Sigmoid colon (tissue), 7 donors: ENCODE measurements around the gene PPP2R2C. TPM values are rescaled to one million over a fixed set of nuclear protein-coding genes. Genes with fewer than 3 reads are reported as not detected.

ENCODE experiments used
- DNase-seq: peaks from one replicate; pipeline ENCODE4 v3.0.0-alpha.2; 2019
- H3K27ac ChIP-seq, 4 donors: fragments of 200-600 bp; sonication (generic); one replicate each; pipeline ENCODE4 v1.5.1; 2016 to 2019; ENCODE audit warnings: mild to moderate bottlenecking in 1 of 4
- H3K27me3 ChIP-seq, 3 donors: fragments of 200-600 bp; sonication (generic); one replicate each; pipeline ENCODE4 v1.5.1; 2019; ENCODE audit warnings: mild to moderate bottlenecking in 1 of 3
- H3K36me3 ChIP-seq, 4 donors: fragments of 200-600 bp; sonication (generic); one replicate each; pipeline ENCODE4 v1.5.1; 2016 to 2019
- H3K4me1 ChIP-seq, 4 donors: fragments of 200-600 bp; sonication (generic); one replicate each; pipeline ENCODE4 v1.5.1; 2017 to 2019
- H3K4me3 ChIP-seq, 4 donors: fragments of 200-600 bp; sonication (generic); one replicate each; pipeline ENCODE4 v1.5.1; 2017 to 2019; ENCODE audit warnings: mild to moderate bottlenecking in 2 of 4, moderate library complexity in 1 of 4
- H3K9me3 ChIP-seq, 4 donors: fragments of 200-600 bp in 3 of 4; sonication (generic) in 3 of 4; one replicate each; pipeline versions ENCODE4 v1.5.1 to v1.6.1; 2013 to 2019
- CTCF ChIP-seq, 4 experiments: fragments of 450-650 bp in 3 of 4; fragments of 200-600 bp in 1 of 4; IDR thresholded peaks; one replicate each; pipeline ENCODE4 v1.5.1; 2016 to 2019; ENCODE audit warnings: antibody characterized with exemption in 4 of 4, mild to moderate bottlenecking in 3 of 4, moderate library complexity in 2 of 4
- EP300 ChIP-seq, 4 donors: sonication (generic); formaldehyde crosslinking; IDR thresholded peaks; one replicate each; pipeline ENCODE4 v1.6.1; 2017; ENCODE audit warnings: antibody characterized with exemption in 4 of 4
- POLR2A ChIP-seq, 2 donors: fragments of 450-650 bp; IDR thresholded peaks; one replicate each; pipeline ENCODE4 v1.6.1; 2016; ENCODE audit warnings: antibody characterized with exemption in 2 of 2, mild to moderate bottlenecking in 2 of 2, moderate library complexity in 2 of 2
- POLR2AphosphoS5 ChIP-seq, 4 donors: sonication (generic); formaldehyde crosslinking; IDR thresholded peaks; one replicate each; pipeline ENCODE4 v1.6.1; 2017; ENCODE audit warnings: antibody characterized with exemption in 4 of 4
- WGBS, 2 donors: extraction: QIAGEN DNeasy Blood & Tissue Kit; methylation state at CpG; one replicate each; pipeline ENCODE4 v1.1.7; 2013; 5-methylcytosine and 5-hydroxymethylcytosine counted together
- intact Hi-C: fragments of 100-400 bp; cut with DNase I; formaldehyde crosslinking; loops from one replicate; pipeline ENCODE4 v1.15.1; 2023
- polyA plus RNA-seq, 3 donors: library from polyadenylated mRNA; stranded (reverse); fragments of 200-250 nt; gene quantifications; one replicate each; pipeline ENCODE4 v1.2.3, GENCODE V29; 2013
- total RNA-seq, 4 donors: library from RNA; depleted of rRNA; stranded (reverse); fragments of >200 nt; gene quantifications; one replicate each; pipeline ENCODE4 v1.1.0, GENCODE V29; 2016
- donor health status: healthy with polysubstance abuse.
- donor health status: Bipolar disorder and iron deficiency.
- donor health status: healthy.

PPP2R2C gene
- total and polyA plus RNA-seq, 7 donors, result 0.49 to 2.8 (median 1.1) TPM; not detected in 2

GRCh38 chr4:6326312-6327060, 145.9 kb downstream of the PPP2R2C start:
- Histone ChIP-seq H3K4me3 (no peak overlapping the region), H3K4me1 (no peaks in the 10 kb centered on the region), H3K9me3 (no peaks in the 10 kb centered on the region), H3K36me3 (no peaks in the 10 kb centered on the region), H3K27ac (no peak overlapping the region), H3K27me3 (peaks cover 0 to 12% (median 0%) of the 10 kb centered on the region in 3 donors)
- no peak for TF ChIP-seq EP300 (IDR thresholded peaks at IDR 0.05)
- TF ChIP-seq POLR2AphosphoS5 (IDR thresholded peaks at IDR 0.05), result no peak
- WGBS, 2 donors, result 93 to 94% methylated on average over 28 of the region's 28 CpGs
- DNase-seq, result no peak
- intact Hi-C loops, result loop anchor here (1.0 to 5.0 kb wide), 3 partner anchors 59 to 329 kb away; partner anchors contain the start of gene WFS1

- Histone ChIP-seq H3K9me3 (no peaks in the 10 kb centered on the region), H3K27ac (no peak overlapping the region), H3K4me3 (no peak overlapping the region), H3K4me1 (no peaks in the 10 kb centered on the region), H3K36me3 (no peaks in the 10 kb centered on the region), H3K27me3 (peaks cover 0 to 12% (median 0%) of the 10 kb centered on the region in 3 donors)
- WGBS, 2 donors, result 87 to 90% methylated on average over 14 of the region's 14 CpGs
- DNase-seq, result no peak
- TF ChIP-seq POLR2AphosphoS5 (IDR thresholded peaks at IDR 0.05) (no peak), EP300 (IDR thresholded peaks at IDR 0.05) (no peak), CTCF (IDR thresholded peaks at IDR 0.05) (no peak), POLR2A (IDR thresholded peaks at IDR 0.05) (no peak)
- intact Hi-C loops, result loop anchor here (5.0 kb wide), 2 partner anchors 59 to 329 kb away; partner anchors contain the start of gene WFS1
These were observed 146.6 kb downstream of the PPP2R2C start for GRCh38 chr4:6325788-6326290.

- Histone ChIP-seq H3K4me1 (no peaks in the 10 kb centered on the region), H3K4me3 (no peak overlapping the region), H3K27ac (peak overlapping the region in 1 of 4 donors; percentile 25), H3K36me3 (no peaks in the 10 kb centered on the region), H3K27me3 (peaks cover 0 to 12% (median 0%) of the 10 kb centered on the region in 3 donors), H3K9me3 (no peaks in the 10 kb centered on the region)
- 17 to 32% methylated on average over 22 of the region's 22 CpGs for WGBS, 2 donors
- TF ChIP-seq EP300 (IDR thresholded peaks at IDR 0.05) (no peak), POLR2AphosphoS5 (IDR thresholded peaks at IDR 0.05) (no peak)
- intact Hi-C loops, result loop anchor here (5.0 kb wide), 2 partner anchors 58 to 328 kb away; partner anchors contain the start of gene WFS1
- no peak for DNase-seq
These were observed 147.2 kb downstream of the PPP2R2C start for GRCh38 chr4:6324999-6325787.

GRCh38 chr4:6324461-6324998, 147.9 kb downstream of the PPP2R2C start:
- WGBS, 2 donors, result 46 to 68% methylated on average over 15 of the region's 15 CpGs
- intact Hi-C loops, result no loop called here
- H3K9me3 ChIP-seq, result no peaks in the 10 kb centered on the region
- H3K4me3 ChIP-seq, result no peak overlapping the region
- no peaks in the 10 kb centered on the region for H3K36me3 ChIP-seq
- peak overlapping the region in 1 of 4 donors; percentile 25 for H3K27ac ChIP-seq
- no peaks in the 10 kb centered on the region for H3K4me1 ChIP-seq
- no peak for TF ChIP-seq EP300 (IDR thresholded peaks at IDR 0.05)
- no peak for TF ChIP-seq POLR2A (IDR thresholded peaks at IDR 0.05)
- TF ChIP-seq CTCF (IDR thresholded peaks at IDR 0.05), result no peak
- no peak for TF ChIP-seq POLR2AphosphoS5 (IDR thresholded peaks at IDR 0.05)
- peaks cover 0 to 12% (median 0%) of the 10 kb centered on the region in 3 donors for H3K27me3 ChIP-seq
- no peak for DNase-seq

- Histone ChIP-seq H3K9me3 (no peaks in the 10 kb centered on the region), H3K36me3 (no peaks in the 10 kb centered on the region), H3K4me3 (no peak overlapping the region), H3K27me3 (peaks cover 0 to 7% (median 0%) of the 10 kb centered on the region in 3 donors), H3K4me1 (no peaks in the 10 kb centered on the region), H3K27ac (no peak overlapping the region)
- WGBS, 2 donors, result 75 to 87% methylated on average over 33 of the region's 33 CpGs
- no peak for DNase-seq
- TF ChIP-seq POLR2A (IDR thresholded peaks at IDR 0.05) (no peak), CTCF (IDR thresholded peaks at IDR 0.05) (no peak), EP300 (IDR thresholded peaks at IDR 0.05) (no peak), POLR2AphosphoS5 (IDR thresholded peaks at IDR 0.05) (no peak)
- intact Hi-C loops, result no loop called here
These were observed 149.4 kb downstream of the PPP2R2C start for GRCh38 chr4:6322761-6323566.
